Effector memory CD8-positive, alpha-beta T cell (primary cell): ENCODE measurements around the gene FBXL4.
A peak's percentile ranks its signal among the peaks of the same experiment; 100 is the strongest.

ENCODE experiments used
- ATAC-seq: fragments of 150-1000 bp; cut with Tn5 transposase; replicated peaks from 2 replicates; pipeline ENCODE4 v1.10.0; 2021; ENCODE audit warnings: mild to moderate bottlenecking, moderate library complexity
- DNase-seq, 3 experiments: peaks; one replicate each; pipeline ENCODE4 v3.0.0; 2021
- H3K27ac Mint-ChIP-seq, 2 donors: one replicate each; pipeline ENCODE4 v1.8.0; 2022; ENCODE audit warnings: mild to moderate bottlenecking in 2 of 2, mixed read lengths in 2 of 2, moderate library complexity in 2 of 2
- H3K27me3 Mint-ChIP-seq, 2 donors: one replicate each; pipeline ENCODE4 v1.8.0; 2022; ENCODE audit warnings: mixed read lengths in 2 of 2
- H3K36me3 Mint-ChIP-seq: one replicate; pipeline ENCODE4 v1.8.0; 2022; ENCODE audit warnings: mild to moderate bottlenecking, moderate library complexity, mixed read lengths; ENCODE audit not compliant: insufficient read depth
- H3K4me1 Mint-ChIP-seq, 2 donors: one replicate each; pipeline ENCODE4 v1.8.0; 2022; ENCODE audit warnings: low read depth in 2 of 2, mixed read lengths in 2 of 2
- H3K4me3 Mint-ChIP-seq, 2 donors: one replicate each; pipeline ENCODE4 v1.8.0; 2022; ENCODE audit warnings: mild to moderate bottlenecking in 2 of 2, mixed read lengths in 2 of 2, moderate library complexity in 2 of 2
- H3K9me3 Mint-ChIP-seq, 2 donors: one replicate each; pipeline ENCODE4 v1.8.0; 2022; ENCODE audit warnings: mixed read lengths in 2 of 2

FBXL4 gene

GRCh38 chr6:98846021-98846380 lies 101.7 kb downstream of the FBXL4 start:
- Mint-ChIP-seq H3K27me3 (peaks cover 88 to 93% of the 10 kb centered on the region in 2 donors), H3K27ac (peak overlapping the region in 1 of 2 donors; percentile 19), H3K4me3 (peak overlapping the region; percentile 65 to 75), H3K4me1 (peaks cover 15 to 18% of the 10 kb centered on the region in 2 donors), H3K9me3 (no peaks in the 10 kb centered on the region), H3K36me3 (peaks cover 10% of the 10 kb centered on the region)
- DNase-seq, result no peak
- ATAC-seq, result no peak

- Mint-ChIP-seq H3K36me3 (peaks cover 10% of the 10 kb centered on the region), H3K4me3 (peak overlapping the region; percentile 65 to 75), H3K27me3 (peaks cover 88 to 98% of the 10 kb centered on the region in 2 donors), H3K9me3 (no peaks in the 10 kb centered on the region), H3K27ac (peak overlapping the region in 1 of 2 donors; percentile 19), H3K4me1 (peaks cover 15 to 18% of the 10 kb centered on the region in 2 donors)
- DNase-seq (peak; percentile 52 to 63 (median 57)), ATAC-seq (peak; percentile 74)
These were observed 102.3 kb downstream of the FBXL4 start for GRCh38 chr6:98845211-98846020.

- H3K27me3 Mint-ChIP-seq, result peaks cover 88 to 98% of the 10 kb centered on the region in 2 donors
- no peaks in the 10 kb centered on the region for H3K9me3 Mint-ChIP-seq
- no peak overlapping the region for H3K27ac Mint-ChIP-seq
- peaks cover 10% of the 10 kb centered on the region for H3K36me3 Mint-ChIP-seq
- ATAC-seq (no peak), DNase-seq (no peak)
- peak overlapping the region; percentile 56 to 75 for H3K4me3 Mint-ChIP-seq
- peaks cover 15 to 18% of the 10 kb centered on the region in 2 donors for H3K4me1 Mint-ChIP-seq
These were observed 103.2 kb downstream of the FBXL4 start for GRCh38 chr6:98844244-98845210.

DNA sequence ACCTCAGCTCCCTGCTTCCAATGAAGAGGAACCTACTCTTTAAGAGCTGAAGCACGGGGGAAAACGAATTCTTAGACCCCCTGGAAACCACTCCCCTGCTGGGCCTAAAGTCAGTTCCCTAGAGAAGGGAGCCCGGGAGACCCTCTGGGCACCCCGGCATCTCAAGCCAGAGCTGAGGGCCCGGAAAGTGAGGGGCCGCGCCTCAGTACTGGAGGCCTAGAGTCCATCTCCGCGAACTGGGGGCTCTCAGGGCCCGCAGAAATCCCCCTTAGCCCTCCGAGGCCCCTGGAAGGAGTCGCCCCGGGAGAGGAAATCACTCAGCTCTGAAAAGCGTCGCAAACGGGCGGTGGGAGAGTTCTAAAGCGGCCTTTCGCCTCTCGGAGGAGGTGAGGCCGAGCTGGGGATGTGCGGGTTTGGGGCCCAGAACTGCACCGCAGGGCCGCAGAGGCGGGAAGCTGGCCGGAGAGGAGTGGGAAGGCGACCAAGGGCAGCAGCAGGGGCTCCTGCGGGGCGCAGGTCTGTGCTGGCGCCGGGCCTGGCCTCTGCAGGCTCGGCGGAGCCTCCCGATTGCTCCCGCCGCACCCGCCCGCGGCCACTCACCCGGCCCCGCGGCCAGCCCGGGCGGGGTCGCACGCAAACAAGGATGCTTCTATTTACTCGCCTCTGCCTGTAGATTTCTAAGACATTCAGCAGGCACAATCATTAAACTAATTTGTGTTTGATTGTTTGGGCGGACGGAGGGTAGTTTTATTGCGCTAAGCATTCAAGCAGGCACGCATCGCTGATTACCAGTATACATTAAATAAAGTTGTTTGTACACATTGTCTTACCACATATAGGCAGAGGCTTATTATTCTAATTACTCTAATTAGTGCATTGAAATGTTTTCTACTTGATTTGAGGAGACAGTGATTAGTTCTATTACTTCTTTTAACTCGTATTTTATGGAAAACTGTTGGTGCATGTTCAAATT lies 104.2 kb downstream of the FBXL4 start:
- ATAC-seq, result no peak
- Mint-ChIP-seq H3K9me3 (no peaks in the 10 kb centered on the region), H3K4me1 (peaks cover 15 to 18% of the 10 kb centered on the region in 2 donors), H3K27ac (no peak overlapping the region), H3K4me3 (peak overlapping the region; percentile 40), H3K27me3 (peaks cover 89 to 98% of the 10 kb centered on the region in 2 donors), H3K36me3 (peaks cover 10% of the 10 kb centered on the region)
- DNase-seq, result no peak

GRCh38 chr6:98842342-98843180 lies 105.2 kb downstream of the FBXL4 start:
- Mint-ChIP-seq H3K36me3 (peaks cover 10% of the 10 kb centered on the region), H3K27me3 (peaks cover 93 to 100% of the 10 kb centered on the region in 2 donors), H3K9me3 (no peaks in the 10 kb centered on the region), H3K27ac (no peak overlapping the region), H3K4me1 (peaks cover 15 to 16% of the 10 kb centered on the region in 2 donors), H3K4me3 (peak overlapping the region; percentile 40 to 42)
- ATAC-seq (no peak), DNase-seq (no peak)

GRCh38 chr6:98841621-98842341 lies 106.0 kb downstream of the FBXL4 start:
- no peak for ATAC-seq
- Mint-ChIP-seq H3K9me3 (no peaks in the 10 kb centered on the region), H3K36me3 (peaks cover 10% of the 10 kb centered on the region), H3K27me3 (peaks cover 93 to 100% of the 10 kb centered on the region in 2 donors), H3K4me1 (peaks cover 15 to 16% of the 10 kb centered on the region in 2 donors), H3K4me3 (no peak overlapping the region), H3K27ac (no peak overlapping the region)
- DNase-seq, result no peak

- peaks cover 93 to 100% of the 10 kb centered on the region in 2 donors for H3K27me3 Mint-ChIP-seq
- peaks cover 19% of the 10 kb centered on the region in 2 donors for H3K4me1 Mint-ChIP-seq
- H3K9me3 Mint-ChIP-seq, result no peaks in the 10 kb centered on the region
- peaks cover 10% of the 10 kb centered on the region for H3K36me3 Mint-ChIP-seq
- H3K4me3 Mint-ChIP-seq, result no peak overlapping the region
- ATAC-seq (no peak), DNase-seq (no peak)
- no peak overlapping the region for H3K27ac Mint-ChIP-seq
These were observed 106.7 kb downstream of the FBXL4 start for GRCh38 chr6:98840996-98841513.

GRCh38 chr6:98840385-98840784 lies 107.4 kb downstream of the FBXL4 start:
- peaks cover 8% of the 10 kb centered on the region for H3K36me3 Mint-ChIP-seq
- no peak for DNase-seq
- H3K4me1 Mint-ChIP-seq, result peaks cover 17% of the 10 kb centered on the region in 2 donors
- no peak overlapping the region for H3K27ac Mint-ChIP-seq
- ATAC-seq, result no peak
- no peaks in the 10 kb centered on the region for H3K9me3 Mint-ChIP-seq
- no peak overlapping the region for H3K4me3 Mint-ChIP-seq
- peaks cover 93 to 100% of the 10 kb centered on the region in 2 donors for H3K27me3 Mint-ChIP-seq

DNA sequence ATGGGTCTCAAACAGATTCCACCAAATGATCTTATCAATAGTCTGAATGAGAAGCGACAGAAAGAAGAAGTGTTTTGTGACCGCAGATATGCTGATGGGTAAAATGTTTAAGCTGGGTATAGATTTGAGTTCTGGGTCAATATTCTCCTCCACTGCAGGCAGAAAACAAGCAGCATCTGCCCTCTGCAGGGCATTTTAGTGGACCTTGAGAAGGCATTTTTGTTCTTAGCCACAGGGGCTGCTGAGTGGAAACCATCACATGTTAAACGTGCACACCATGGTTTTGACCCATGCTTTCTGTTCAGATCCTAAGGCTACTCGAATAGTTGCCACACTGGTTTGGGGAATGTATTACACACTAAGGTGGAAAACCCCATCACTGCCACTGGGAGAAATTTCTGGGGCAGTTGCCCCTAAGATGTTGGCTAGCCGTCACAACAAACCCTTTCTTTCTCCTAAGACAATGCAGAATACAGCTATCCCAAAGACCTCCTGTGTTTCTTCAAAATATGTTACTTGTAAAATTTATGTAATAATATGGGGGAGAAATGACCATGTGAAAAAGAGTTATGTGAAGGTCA lies 107.9 kb downstream of the FBXL4 start:
- no peak for ATAC-seq
- Mint-ChIP-seq H3K36me3 (peaks cover 8% of the 10 kb centered on the region), H3K9me3 (no peaks in the 10 kb centered on the region), H3K4me1 (peaks cover 16 to 17% of the 10 kb centered on the region in 2 donors), H3K4me3 (no peak overlapping the region), H3K27me3 (peaks cover 92 to 97% of the 10 kb centered on the region in 2 donors), H3K27ac (no peak overlapping the region)
- DNase-seq, result no peak

GRCh38 chr6:98838975-98839374 lies 108.8 kb downstream of the FBXL4 start:
- no peaks in the 10 kb centered on the region for H3K9me3 Mint-ChIP-seq
- DNase-seq (no peak), ATAC-seq (no peak)
- H3K36me3 Mint-ChIP-seq, result peaks cover 8% of the 10 kb centered on the region
- no peak overlapping the region for H3K27ac Mint-ChIP-seq
- H3K4me1 Mint-ChIP-seq, result peaks cover 12 to 14% of the 10 kb centered on the region in 2 donors
- H3K4me3 Mint-ChIP-seq, result no peak overlapping the region
- peaks cover 86 to 92% of the 10 kb centered on the region in 2 donors for H3K27me3 Mint-ChIP-seq

GRCh38 chr6:98838032-98838431 lies 109.7 kb downstream of the FBXL4 start:
- ATAC-seq, result no peak

More at GRCh38 chr6:98838032-98838431, 109.7 kb downstream of the FBXL4 start:
- no peak overlapping the region for H3K4me3 Mint-ChIP-seq
- no peak overlapping the region for H3K27ac Mint-ChIP-seq
- no peaks in the 10 kb centered on the region for H3K9me3 Mint-ChIP-seq
- peaks cover 18 to 24% of the 10 kb centered on the region in 2 donors for H3K4me1 Mint-ChIP-seq
- DNase-seq, result no peak
- peaks cover 86 to 92% of the 10 kb centered on the region in 2 donors for H3K27me3 Mint-ChIP-seq
- H3K36me3 Mint-ChIP-seq, result peaks cover 11% of the 10 kb centered on the region
